ENCODE data around the gene BAIAP3.
A peak's percentile ranks its signal among the peaks of the same experiment; 100 is the strongest.

BAIAP3 gene

GRCh38 chr16:1309888-1310831, 23.3 kb upstream of the BAIAP3 start:
- DNase-seq (ENCODE audit: extremely low read depth, low read depth): no peak
- peak overlapping the region; percentile 75 for H3K4me3 ChIP-seq (replicated peaks; ENCODE audit: low read depth, low read length)
- TF ChIP-seq, protein P1, sequence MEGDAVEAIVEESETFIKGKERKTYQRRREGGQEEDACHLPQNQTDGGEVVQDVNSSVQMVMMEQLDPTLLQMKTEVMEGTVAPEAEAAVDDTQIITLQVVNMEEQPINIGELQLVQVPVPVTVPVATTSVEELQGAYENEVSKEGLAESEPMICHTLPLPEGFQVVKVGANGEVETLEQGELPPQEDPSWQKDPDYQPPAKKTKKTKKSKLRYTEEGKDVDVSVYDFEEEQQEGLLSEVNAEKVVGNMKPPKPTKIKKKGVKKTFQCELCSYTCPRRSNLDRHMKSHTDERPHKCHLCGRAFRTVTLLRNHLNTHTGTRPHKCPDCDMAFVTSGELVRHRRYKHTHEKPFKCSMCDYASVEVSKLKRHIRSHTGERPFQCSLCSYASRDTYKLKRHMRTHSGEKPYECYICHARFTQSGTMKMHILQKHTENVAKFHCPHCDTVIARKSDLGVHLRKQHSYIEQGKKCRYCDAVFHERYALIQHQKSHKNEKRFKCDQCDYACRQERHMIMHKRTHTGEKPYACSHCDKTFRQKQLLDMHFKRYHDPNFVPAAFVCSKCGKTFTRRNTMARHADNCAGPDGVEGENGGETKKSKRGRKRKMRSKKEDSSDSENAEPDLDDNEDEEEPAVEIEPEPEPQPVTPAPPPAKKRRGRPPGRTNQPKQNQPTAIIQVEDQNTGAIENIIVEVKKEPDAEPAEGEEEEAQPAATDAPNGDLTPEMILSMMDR (IDR thresholded peaks at IDR 0.05; ENCODE audit: low read depth, low read length, missing control alignments): no peak

- peak overlapping the region; percentile 75 for H3K4me3 ChIP-seq (replicated peaks; ENCODE audit: low read depth, low read length)
- no peak for DNase-seq (ENCODE audit: extremely low read depth, low read depth)
- TF ChIP-seq, protein P1 (IDR thresholded peaks at IDR 0.05; ENCODE audit: low read depth, low read length, missing control alignments): no peak
These were observed 22.6 kb upstream of the BAIAP3 start for GRCh38 chr16:1310832-1311200.

DNA sequence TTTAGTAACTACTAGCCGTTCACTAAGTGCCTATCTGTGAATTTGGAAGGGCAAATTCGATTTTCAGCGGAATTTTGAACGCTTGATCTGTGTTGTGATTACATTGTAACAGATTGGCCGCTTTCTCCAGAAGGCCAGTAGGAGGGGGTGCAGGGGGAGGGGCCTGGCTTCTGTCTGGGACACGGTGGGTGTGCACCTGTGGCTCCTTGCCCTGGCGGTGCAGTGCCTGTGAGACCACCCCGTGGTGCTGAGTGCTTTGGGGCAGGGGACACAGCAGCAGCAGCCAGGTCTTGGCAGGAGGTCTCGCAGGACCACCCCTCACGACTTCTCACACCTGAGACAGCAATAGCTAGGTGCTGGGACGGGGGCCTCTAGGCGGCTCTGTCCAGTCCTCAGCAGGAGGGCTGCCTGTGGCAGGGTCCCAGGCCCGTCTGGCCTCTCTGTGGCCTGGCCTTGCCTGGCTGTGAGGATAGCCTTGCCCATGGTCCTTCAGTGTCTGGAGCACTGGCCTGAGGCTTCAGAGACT, 22.2 kb upstream of the BAIAP3 start:
- DNase-seq (ENCODE audit: extremely low read depth, low read depth): no peak
- TF ChIP-seq, protein P1 (IDR thresholded peaks at IDR 0.05; ENCODE audit: low read depth, low read length, missing control alignments): no peak
- H3K4me3 ChIP-seq (replicated peaks; ENCODE audit: low read depth, low read length): peak overlapping the region; percentile 75

- H3K4me3 ChIP-seq (replicated peaks; ENCODE audit: low read depth, low read length): peak overlapping the region; percentile 75
- DNase-seq (ENCODE audit: extremely low read depth, low read depth): no peak
- TF ChIP-seq, protein P1 (IDR thresholded peaks at IDR 0.05; ENCODE audit: low read depth, low read length, missing control alignments): no peak
These were observed 21.5 kb upstream of the BAIAP3 start for GRCh38 chr16:1311738-1312466.

DNA sequence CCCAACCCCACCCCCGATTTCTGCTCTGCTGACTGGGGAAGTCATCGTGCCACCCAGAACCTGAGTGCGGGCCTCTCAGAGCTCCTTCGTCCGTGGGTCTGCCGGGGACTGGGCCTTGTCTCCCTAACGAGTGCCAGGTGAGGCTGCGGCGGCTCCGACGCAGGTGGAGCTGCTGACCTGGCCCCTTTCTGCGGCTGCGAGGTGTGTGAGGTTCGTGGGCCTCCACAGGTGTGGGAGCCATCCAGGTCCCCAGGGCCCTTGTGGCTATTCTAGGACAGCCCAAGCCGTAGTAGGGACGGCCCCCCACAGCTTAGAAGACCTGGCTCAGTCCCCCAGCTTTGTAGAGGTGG, 21.0 kb upstream of the BAIAP3 start:
- DNase-seq (ENCODE audit: extremely low read depth, low read depth): no peak
- TF ChIP-seq, protein P1 (IDR thresholded peaks at IDR 0.05; ENCODE audit: low read depth, low read length, missing control alignments): no peak
- H3K4me3 ChIP-seq (replicated peaks; ENCODE audit: low read depth, low read length): peak overlapping the region; percentile 75

GRCh38 chr16:1312903-1313302, 20.5 kb upstream of the BAIAP3 start:
- DNase-seq (ENCODE audit: extremely low read depth, low read depth): no peak
- H3K4me3 ChIP-seq (replicated peaks; ENCODE audit: low read depth, low read length): no peak overlapping the region
- TF ChIP-seq, protein P1 (IDR thresholded peaks at IDR 0.05; ENCODE audit: low read depth, low read length, missing control alignments): no peak

Measured in HFF-Myc (cell line).